Measurements from ENCODE around the gene KRT78.

The KRT78 gene

GRCh38 chr12:52832451-52832850 is 16.3 kb downstream of the KRT78 start:
- FAIRE-seq (no peak), DNase-seq (ENCODE audit: insufficient read length, low spot score) (no peak)
- TF ChIP-seq CTCF (IDR thresholded peaks at IDR 0.05; ENCODE audit: insufficient read depth, missing control alignments): no peak

- FAIRE-seq (no peak), DNase-seq (ENCODE audit: insufficient read length, low spot score) (no peak)
- TF ChIP-seq CTCF (IDR thresholded peaks at IDR 0.05; ENCODE audit: insufficient read depth, missing control alignments): no peak
These were observed 17.5 kb downstream of the KRT78 start for GRCh38 chr12:52831251-52831650.

- no peak for TF ChIP-seq CTCF (IDR thresholded peaks at IDR 0.05; ENCODE audit: insufficient read depth, missing control alignments)
- DNase-seq (ENCODE audit: insufficient read length, low spot score): no peak
- FAIRE-seq: no peak
These were observed 18.6 kb downstream of the KRT78 start for GRCh38 chr12:52829986-52830770.

GRCh38 chr12:52828591-52829021 is 20.2 kb downstream of the KRT78 start:
- no peak for TF ChIP-seq CTCF (IDR thresholded peaks at IDR 0.05; ENCODE audit: insufficient read depth, missing control alignments)
- DNase-seq (ENCODE audit: insufficient read length, low spot score) (no peak), FAIRE-seq (no peak)

GRCh38 chr12:52828156-52828555 is 20.6 kb downstream of the KRT78 start:
- no peak for DNase-seq (ENCODE audit: insufficient read length, low spot score)
- FAIRE-seq: no peak
- TF ChIP-seq CTCF (IDR thresholded peaks at IDR 0.05; ENCODE audit: insufficient read depth, missing control alignments): no peak

- no peak for FAIRE-seq
- no peak for TF ChIP-seq CTCF (IDR thresholded peaks at IDR 0.05; ENCODE audit: insufficient read depth, missing control alignments)
- DNase-seq (ENCODE audit: insufficient read length, low spot score): no peak
These were observed 21.2 kb downstream of the KRT78 start for GRCh38 chr12:52827499-52828090.

All from D721Med (cell line).